Mesothelial cell of epicardium (in vitro differentiated cells): ENCODE measurements around the gene ARMC9. TPM values are rescaled to one million over a fixed set of nuclear protein-coding genes. Genes with fewer than 3 reads are reported as not detected.

Source experiments
- DNase-seq, 2 experiments: peaks; one replicate each; pipeline ENCODE4 v3.0.0; 2021; ENCODE audit warnings: low spot score in 2 of 2; ENCODE audit not compliant: unreplicated experiment in 2 of 2
- H3K27ac Mint-ChIP-seq: 2 replicates; pipeline ENCODE4 v1.8.0; 2021; ENCODE audit warnings: mixed read lengths
- H3K27me3 Mint-ChIP-seq: 2 replicates; pipeline ENCODE4 v1.8.0; 2021; ENCODE audit warnings: low read depth, mixed read lengths
- H3K36me3 Mint-ChIP-seq: 2 replicates; pipeline ENCODE4 v1.8.0; 2021; ENCODE audit warnings: mixed read lengths
- H3K4me1 Mint-ChIP-seq: 2 replicates; pipeline ENCODE4 v1.8.0; 2021; ENCODE audit warnings: mixed read lengths
- H3K4me3 Mint-ChIP-seq: 2 replicates; pipeline ENCODE4 v1.8.0; 2021; ENCODE audit warnings: mild to moderate bottlenecking, moderate library complexity, mixed read lengths
- H3K9me3 Mint-ChIP-seq: 2 replicates; pipeline ENCODE4 v1.8.0; 2021; ENCODE audit warnings: mixed read lengths
- total RNA-seq: library from RNA; stranded (reverse); gene quantifications from 3 replicates; pipeline ENCODE4 v1.2.1, GENCODE V29; 2021
- TF ChIP-seq, protein P1 (sequence below): fragments of 200-600 bp; sonication (generic); IDR thresholded peaks from one replicate; pipeline ENCODE4 v1.5.0; 2021; ENCODE audit warnings: antibody characterized with exemption; ENCODE audit not compliant: unreplicated experiment

The ARMC9 gene
- total RNA-seq, 1 donor from 2014 or later = 52.3 TPM

DNA sequence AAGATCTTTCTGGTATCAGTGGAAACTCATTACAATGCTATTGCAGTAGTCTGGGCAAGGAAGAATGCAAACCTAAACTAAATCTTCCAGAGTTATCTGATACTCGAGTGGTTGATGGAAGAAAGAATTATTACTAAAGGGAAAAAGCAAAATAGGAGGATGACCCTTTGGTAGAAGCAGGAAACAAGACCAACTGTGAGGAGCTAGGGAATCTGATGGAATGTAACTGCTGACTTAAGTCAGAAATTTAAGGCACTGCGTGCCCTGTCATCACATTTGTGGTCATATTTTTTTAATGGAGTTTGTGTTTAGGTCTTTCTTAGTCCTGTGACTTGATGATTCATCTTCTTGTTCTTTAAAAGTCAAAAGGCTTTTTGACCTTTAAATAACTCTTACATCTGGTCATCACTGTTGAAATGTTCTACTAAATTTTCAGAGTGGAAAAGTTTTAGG, 36.5 kb upstream of the ARMC9 start:
- no peaks in the 10 kb centered on the region for H3K27me3 Mint-ChIP-seq
- no peaks in the 10 kb centered on the region for H3K9me3 Mint-ChIP-seq
- DNase-seq = no peak
- H3K27ac Mint-ChIP-seq = peak overlapping the region; percentile 35
- peaks cover 15% of the 10 kb centered on the region for H3K4me1 Mint-ChIP-seq
- H3K4me3 Mint-ChIP-seq = no peak overlapping the region
- peaks cover 24% of the 10 kb centered on the region for H3K36me3 Mint-ChIP-seq
- TF ChIP-seq, protein P1, sequence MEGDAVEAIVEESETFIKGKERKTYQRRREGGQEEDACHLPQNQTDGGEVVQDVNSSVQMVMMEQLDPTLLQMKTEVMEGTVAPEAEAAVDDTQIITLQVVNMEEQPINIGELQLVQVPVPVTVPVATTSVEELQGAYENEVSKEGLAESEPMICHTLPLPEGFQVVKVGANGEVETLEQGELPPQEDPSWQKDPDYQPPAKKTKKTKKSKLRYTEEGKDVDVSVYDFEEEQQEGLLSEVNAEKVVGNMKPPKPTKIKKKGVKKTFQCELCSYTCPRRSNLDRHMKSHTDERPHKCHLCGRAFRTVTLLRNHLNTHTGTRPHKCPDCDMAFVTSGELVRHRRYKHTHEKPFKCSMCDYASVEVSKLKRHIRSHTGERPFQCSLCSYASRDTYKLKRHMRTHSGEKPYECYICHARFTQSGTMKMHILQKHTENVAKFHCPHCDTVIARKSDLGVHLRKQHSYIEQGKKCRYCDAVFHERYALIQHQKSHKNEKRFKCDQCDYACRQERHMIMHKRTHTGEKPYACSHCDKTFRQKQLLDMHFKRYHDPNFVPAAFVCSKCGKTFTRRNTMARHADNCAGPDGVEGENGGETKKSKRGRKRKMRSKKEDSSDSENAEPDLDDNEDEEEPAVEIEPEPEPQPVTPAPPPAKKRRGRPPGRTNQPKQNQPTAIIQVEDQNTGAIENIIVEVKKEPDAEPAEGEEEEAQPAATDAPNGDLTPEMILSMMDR = no peak

GRCh38 chr2:231163011-231163410, 35.4 kb upstream of the ARMC9 start:
- Mint-ChIP-seq H3K36me3 (peaks cover 32% of the 10 kb centered on the region), H3K4me3 (no peak overlapping the region), H3K9me3 (no peaks in the 10 kb centered on the region), H3K27me3 (no peaks in the 10 kb centered on the region), H3K4me1 (peaks cover 15% of the 10 kb centered on the region), H3K27ac (no peak overlapping the region)
- TF ChIP-seq, protein P1 = no peak
- DNase-seq = no peak

- Mint-ChIP-seq H3K36me3 (peaks cover 37% of the 10 kb centered on the region), H3K9me3 (no peaks in the 10 kb centered on the region), H3K27me3 (no peaks in the 10 kb centered on the region), H3K27ac (no peak overlapping the region), H3K4me3 (no peak overlapping the region), H3K4me1 (peaks cover 15% of the 10 kb centered on the region)
- TF ChIP-seq, protein P1 = no peak
- DNase-seq = no peak
These were observed 34.9 kb upstream of the ARMC9 start for GRCh38 chr2:231163414-231164095.

DNA sequence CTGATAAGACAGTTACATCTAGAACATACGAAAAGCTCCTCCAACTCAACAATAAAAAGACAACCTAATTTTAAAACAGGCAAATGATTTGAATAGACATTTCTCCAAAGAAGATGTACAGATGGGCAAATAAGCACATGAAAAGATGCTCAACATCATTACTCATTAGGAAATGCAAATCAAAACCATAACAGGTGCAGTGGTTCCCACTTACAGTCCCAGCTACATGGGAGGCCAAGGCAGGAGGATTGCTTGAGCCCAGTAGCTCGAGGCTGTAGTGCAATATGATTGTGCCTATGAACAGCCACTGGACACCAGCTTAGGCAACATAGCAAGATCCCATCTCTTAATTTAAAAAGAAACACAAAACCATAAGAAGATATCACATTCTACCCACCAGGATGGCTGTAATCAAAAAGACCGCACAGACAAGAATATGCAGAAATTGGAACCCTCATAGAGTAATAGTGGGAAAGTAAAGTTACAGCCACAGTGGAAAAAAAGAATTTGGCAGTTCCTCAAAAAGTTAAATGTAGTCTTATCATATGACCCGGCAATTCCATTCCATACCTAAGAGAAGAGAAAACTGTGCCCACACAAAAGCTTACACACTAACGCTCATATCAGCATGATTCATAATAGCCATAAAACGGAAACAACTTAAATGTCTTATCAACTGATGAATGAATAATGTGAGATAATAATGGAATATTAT, 30.5 kb upstream of the ARMC9 start:
- peaks cover 49% of the 10 kb centered on the region for H3K36me3 Mint-ChIP-seq
- no peak overlapping the region for H3K4me3 Mint-ChIP-seq
- no peaks in the 10 kb centered on the region for H3K9me3 Mint-ChIP-seq
- no peak for DNase-seq
- no peaks in the 10 kb centered on the region for H3K27me3 Mint-ChIP-seq
- peaks cover 18% of the 10 kb centered on the region for H3K4me1 Mint-ChIP-seq
- H3K27ac Mint-ChIP-seq = no peak overlapping the region
- TF ChIP-seq, protein P1 = no peak

DNA sequence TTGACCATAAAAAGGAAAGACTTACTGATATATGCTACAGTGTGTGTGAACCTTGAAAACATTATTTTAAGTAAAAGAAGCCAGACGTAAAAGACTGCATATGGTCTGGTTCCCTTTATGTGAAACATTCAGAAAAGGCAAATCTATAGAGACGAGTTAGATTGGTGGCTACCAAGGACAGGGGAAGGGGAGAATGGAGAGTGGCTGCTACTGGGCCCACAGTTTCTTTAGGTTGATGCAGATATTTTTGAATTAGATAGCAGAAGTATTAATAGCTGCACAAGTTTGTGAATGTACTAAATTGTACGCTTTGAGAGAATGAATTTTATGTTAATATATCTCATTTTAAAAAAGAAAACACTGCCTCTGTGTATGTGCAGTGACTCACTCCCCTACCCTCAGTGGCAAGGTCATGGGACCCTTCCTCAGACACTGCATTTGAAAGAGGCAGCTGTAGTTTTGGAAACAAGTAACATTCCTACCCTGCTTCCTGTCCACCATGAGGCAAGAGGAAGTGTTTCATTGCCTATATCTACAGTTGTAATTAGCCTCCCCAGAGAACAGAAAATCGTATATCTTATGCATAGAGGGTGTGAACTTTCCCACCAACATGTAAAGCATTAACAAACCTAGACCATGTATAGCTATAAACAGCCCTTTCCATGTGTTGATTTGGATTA, 29.8 kb upstream of the ARMC9 start:
- TF ChIP-seq, protein P1 = no peak

More for the DNA sequence above, 29.8 kb upstream of the ARMC9 start:
- Mint-ChIP-seq H3K9me3 (no peaks in the 10 kb centered on the region), H3K36me3 (peaks cover 49% of the 10 kb centered on the region), H3K27me3 (no peaks in the 10 kb centered on the region), H3K4me3 (no peak overlapping the region), H3K27ac (no peak overlapping the region), H3K4me1 (peaks cover 14% of the 10 kb centered on the region)
- no peak for DNase-seq
